HEK293T (cell line): ENCODE measurements around the gene SENP8.

Experiments
- ARNT ChIP-seq: fragments of 450-650 bp; IDR thresholded peaks from 2 replicates; pipeline ENCODE4 v1.6.1; 2017; ENCODE audit warnings: mild to moderate bottlenecking
- BHLHE40 ChIP-seq: fragments of 450-650 bp; IDR thresholded peaks from 2 replicates; pipeline ENCODE4 v1.6.1; 2016; ENCODE audit warnings: mild to moderate bottlenecking, moderate library complexity, borderline replicate concordance
- FOXA1 ChIP-seq: fragments of 450-650 bp; IDR thresholded peaks from 2 replicates; pipeline ENCODE4 v1.6.1; 2016; ENCODE audit warnings: mild to moderate bottlenecking
- HDGF ChIP-seq: fragments of 450-650 bp; IDR thresholded peaks from 2 replicates; pipeline ENCODE4 v1.6.1; 2017; ENCODE audit warnings: antibody characterized with exemption, borderline replicate concordance
- SP1 ChIP-seq: fragments of 450-650 bp; IDR thresholded peaks from 2 replicates; pipeline ENCODE4 v1.6.1; 2017
- ZNF384 ChIP-seq: fragments of 450-650 bp; IDR thresholded peaks from 2 replicates; pipeline ENCODE4 v1.6.1; 2016

- TF ChIP-seq BHLHE40 = no peak
- no peak for TF ChIP-seq FOXA1
- no peak for TF ChIP-seq HDGF
- no peak for TF ChIP-seq ARNT
- no peak for TF ChIP-seq SP1
- no peak for TF ChIP-seq ZNF384
Observed at GRCh38 chr15:72068856-72069255, 49.3 kb upstream of the SENP8 start.
